CD4-positive, alpha-beta T cell treated with Interleukin-10 for 1 hour (primary cell): ENCODE results near the gene OBSCN.

ENCODE experiments used
- DNase-seq: peaks from one replicate; pipeline ENCODE4 v3.0.0-alpha.2; 2020

The OBSCN gene

GRCh38 chr1:228311091-228311490 lies 103.2 kb downstream of the OBSCN start:
- DNase-seq, result no peak

GRCh38 chr1:228312136-228312764 lies 104.4 kb downstream of the OBSCN start:
- no peak for DNase-seq

GRCh38 chr1:228313536-228314277 lies 105.9 kb downstream of the OBSCN start:
- DNase-seq, result no peak

GRCh38 chr1:228314315-228314657 lies 106.4 kb downstream of the OBSCN start:
- DNase-seq, result no peak

- no peak for DNase-seq
Measured at GRCh38 chr1:228314658-228315483, 107.0 kb downstream of the OBSCN start.

- DNase-seq, result no peak
Measured at GRCh38 chr1:228315484-228315944, 107.7 kb downstream of the OBSCN start.

GRCh38 chr1:228315945-228316588 lies 108.2 kb downstream of the OBSCN start:
- no peak for DNase-seq

GRCh38 chr1:228316589-228317387 lies 108.9 kb downstream of the OBSCN start:
- no peak for DNase-seq

- DNase-seq, result no peak
Measured at GRCh38 chr1:228317411-228317828, 109.6 kb downstream of the OBSCN start.

GRCh38 chr1:228317891-228318810 lies 110.3 kb downstream of the OBSCN start:
- DNase-seq, result no peak

GRCh38 chr1:228318823-228319241 lies 111.0 kb downstream of the OBSCN start:
- DNase-seq, result no peak

- no peak for DNase-seq
Measured at GRCh38 chr1:228319352-228320088, 111.7 kb downstream of the OBSCN start.

GRCh38 chr1:228320394-228320793 lies 112.5 kb downstream of the OBSCN start:
- DNase-seq, result no peak

GRCh38 chr1:228321435-228321834 lies 113.6 kb downstream of the OBSCN start:
- no peak for DNase-seq

GRCh38 chr1:228321895-228322294 lies 114.1 kb downstream of the OBSCN start:
- DNase-seq, result no peak

GRCh38 chr1:228323401-228323800 lies 115.6 kb downstream of the OBSCN start:
- no peak for DNase-seq

GRCh38 chr1:228325267-228325666 lies 117.4 kb downstream of the OBSCN start:
- no peak for DNase-seq

- no peak for DNase-seq
Measured at GRCh38 chr1:228329887-228330286, 122.0 kb downstream of the OBSCN start.

- DNase-seq, result no peak
Measured at GRCh38 chr1:228332797-228333738, 125.2 kb downstream of the OBSCN start.
